GM12878 (cell line): Measurements from ENCODE around the gene FREM3. TPM values are rescaled to one million over a fixed set of nuclear protein-coding genes. Genes with fewer than 3 reads are reported as not detected.

Source experiments
- ATAC-seq: fragments of 200-7000 bp; cut with Tn5 transposase; 3 replicates; pipeline ENCODE4 v1.9.1; 2020; ENCODE audit warnings: mild to moderate bottlenecking, moderate library complexity
- BruUV-seq: library from RNA; stranded (reverse); fragments of 400-500 nt; replicated peaks from 2 replicates; lab custom pipeline; 2021; lab: Mats Ljungman, UMichigan
- CTCF ChIA-PET: fragments of 300-600 bp; sonication (Branson Sonifier 250); formaldehyde crosslinking; extraction: SDS; loops from one replicate; lab custom pipeline; 2021; ENCODE audit warnings: inconsistent platforms; lab: Yijun Ruan, JAX
- POLR2A ChIA-PET: fragments of 350-600 bp; formaldehyde crosslinking; extraction: SDS; loops from one replicate; lab custom pipeline; 2021; ENCODE audit warnings: inconsistent platforms; lab: Charles Lee
- RAD21 ChIA-PET: fragments of 300-600 bp; sonication (Branson Sonifier 250); formaldehyde crosslinking; loops from one replicate; lab custom pipeline; 2023; ENCODE audit warnings: antibody characterized with exemption; ENCODE audit not compliant: unreplicated experiment; lab: Charles Lee
- SMC1A ChIA-PET: fragments of 300-600 bp; sonication (Branson Sonifier 250); formaldehyde crosslinking; loops from one replicate; lab custom pipeline; 2023; ENCODE audit not compliant: unreplicated experiment, uncharacterized antibody; lab: Charles Lee
- DNase-seq: peaks from one replicate; pipeline ENCODE4 v3.0.0-alpha.2; 2011; ENCODE audit warnings: low read depth, low spot score
- FAIRE-seq: peaks from 3 replicates; lab custom pipeline; 2011; peaks lifted over from hg19 to GRCh38; lab: Jason Lieb, UNC
- H2AFZ ChIP-seq: 2 replicates; pipeline ENCODE4 v1.6.0; 2011; ENCODE audit warnings: low read depth, low read length, control low read depth; ENCODE audit not compliant: control insufficient read depth
- H3K27ac ChIP-seq: 2 replicates; pipeline ENCODE4 v1.5.1; 2011; ENCODE audit warnings: control low read depth; ENCODE audit not compliant: control insufficient read depth, insufficient read depth
- H3K27me3 ChIP-seq, 2 experiments: replicated peaks in 1 of 2; 2 replicates each; pipeline versions ENCODE4 v1.6.0 to v1.6.1; 2011; ENCODE audit warnings: low read length in 1 of 2; ENCODE audit not compliant: control insufficient read depth in 2 of 2, insufficient read depth in 2 of 2
- H3K36me3 ChIP-seq, 2 experiments: 2 replicates each; pipeline ENCODE4 v1.5.1; 2011; ENCODE audit warnings: low read length in 1 of 2; ENCODE audit not compliant: control insufficient read depth in 2 of 2, insufficient read depth in 2 of 2
- H3K4me1 ChIP-seq: 2 replicates; pipeline ENCODE4 v1.6.1; 2011; ENCODE audit warnings: mild to moderate bottlenecking, low read length, moderate library complexity, mixed read lengths; ENCODE audit not compliant: control insufficient read depth, insufficient read depth
- H3K4me2 ChIP-seq: 2 replicates; pipeline ENCODE4 v1.6.0; 2011; ENCODE audit warnings: control low read depth; ENCODE audit not compliant: control insufficient read depth, insufficient read depth
- H3K4me3 ChIP-seq: fragments of 200-600 bp; sonication (generic); 2 replicates; pipeline ENCODE4 v1.5.1; 2016
- H3K79me2 ChIP-seq: 2 replicates; pipeline ENCODE4 v1.6.0; 2011; ENCODE audit warnings: low read length; ENCODE audit not compliant: control insufficient read depth, insufficient read depth
- H3K9ac ChIP-seq: 2 replicates; pipeline ENCODE4 v1.8.0; 2011; ENCODE audit warnings: low read length, control low read depth, mixed read lengths; ENCODE audit not compliant: control insufficient read depth, insufficient read depth
- H3K9me3 ChIP-seq: replicated peaks from 3 replicates; pipeline ENCODE4 v1.5.1; 2011; ENCODE audit warnings: mild to moderate bottlenecking, low read length; ENCODE audit not compliant: control insufficient read depth, insufficient read depth
- H4K20me1 ChIP-seq: 2 replicates; pipeline ENCODE4 v1.6.0; 2011; ENCODE audit not compliant: control insufficient read depth, insufficient read depth
- BRCA1 ChIP-seq: IDR thresholded peaks from 2 replicates; pipeline ENCODE4 v1.6.1; 2011; ENCODE audit warnings: low read depth, low read length, improper control_type of control experiment
- CTCF ChIP-seq, 3 experiments: IDR thresholded peaks in 2 of 3; conservative IDR thresholded peaks in 1 of 3; 2 replicates each; pipeline ENCODE4 v1.5.1; 2011; ENCODE audit warnings: low read depth in 3 of 3, low read length in 3 of 3, mild to moderate bottlenecking in 3 of 3, control low read depth in 2 of 3, moderate library complexity in 2 of 3, inconsistent platforms in 1 of 3, mixed read lengths in 1 of 3; ENCODE audit not compliant: control insufficient read depth in 2 of 3, insufficient read depth in 1 of 3; ENCODE audit errors: extremely low read depth in 1 of 3
- E2F4 ChIP-seq: IDR thresholded peaks from 2 replicates; pipeline ENCODE4 v1.6.1; 2012; ENCODE audit warnings: low read depth, low read length, improper control_type of control experiment
- JUND ChIP-seq: IDR thresholded peaks from 2 replicates; pipeline ENCODE4 v1.6.1; 2012; ENCODE audit warnings: low read depth, mild to moderate bottlenecking, low read length, improper control_type of control experiment, moderate library complexity
- KAT2A ChIP-seq: conservative IDR thresholded peaks from 2 replicates; pipeline ENCODE4 v1.6.1; 2011; ENCODE audit warnings: low read depth, low read length; ENCODE audit not compliant: control insufficient read depth
- MLLT1 ChIP-seq: fragments of 450-650 bp; IDR thresholded peaks from 2 replicates; pipeline ENCODE4 v1.6.1; 2016; ENCODE audit warnings: mild to moderate bottlenecking
- NFIC ChIP-seq: IDR thresholded peaks from 2 replicates; pipeline ENCODE4 v1.6.1; 2012; ENCODE audit warnings: low read depth, mild to moderate bottlenecking, inconsistent platforms, low read length, moderate library complexity
- ZNF207 ChIP-seq: fragments of 450-650 bp; IDR thresholded peaks from 2 replicates; pipeline ENCODE4 v1.6.1; 2014; ENCODE audit warnings: antibody characterized with exemption, mild to moderate bottlenecking, borderline replicate concordance
- ZNF24 ChIP-seq: fragments of 450-650 bp; IDR thresholded peaks from 2 replicates; pipeline ENCODE4 v1.6.1; 2017; ENCODE audit warnings: antibody characterized with exemption, mild to moderate bottlenecking
- WGBS: methylation state at CpG from one replicate; pipeline ENCODE4 v1.1.6; 2016; ENCODE audit warnings: low lambda C conversion rate; ENCODE audit not compliant: insufficient replicate concordance, insufficient coverage; ENCODE audit errors: missing lambda C conversion rate; 5-methylcytosine and 5-hydroxymethylcytosine counted together
- in situ Hi-C: fragments of 300-500 bp; cut with MboI; formaldehyde crosslinking; loops from 9 replicates; pipeline ENCODE4 v1.14.3; 2018; ENCODE audit warnings: mixed read lengths
- intact Hi-C: fragments of 100-400 bp; cut with micrococcal nuclease; formaldehyde crosslinking; loops from one replicate; pipeline ENCODE4 v1.14.2; 2022; ENCODE audit not compliant: unreplicated experiment
- polyA plus RNA-seq, 11 experiments: library from polyadenylated mRNA; depleted of rRNA in 4 of 11; unstranded in 6 of 11; stranded (reverse) in 5 of 11; fragments of >200 nt; fragmentation: Nextera tagmentation in 4 of 11; fragmentation: Illumina TruSeq in 1 of 11; extraction: Ambion mirVana in 4 of 11; extraction: Trizol in 1 of 11; gene quantifications; 1 replicate in 1 of 11; 2 replicates in 10 of 11; pipeline versions ENCODE4 v1.2.1 to v1.2.3, GENCODE V29; 2011 to 2016; ENCODE audit warnings: inconsistent platforms in 2 of 11, missing spikeins in 2 of 11, low read depth in 1 of 11
- total RNA-seq, 4 experiments: library from RNA; depleted of rRNA in 3 of 4; stranded (reverse); fragments of >200 nt in 3 of 4; fragmentation: Illumina TruSeq in 1 of 4; extraction: Trizol in 1 of 4; gene quantifications; 2 replicates each; pipeline versions ENCODE4 v1.2.1 to v1.2.3, GENCODE V29; 2013 to 2021

Gene FREM3
- total and polyA plus RNA-seq, 10 of the 15 experiments (the other 5 are each of a cell fraction or from before 2014, with no cell fraction given), result not detected

- TF ChIP-seq E2F4, result no peak
- TF ChIP-seq NFIC, result no peak
- TF ChIP-seq, all 136 proteins: peak for 0
Measured at GRCh38 chr4:143585548-143585947, 114.9 kb downstream of the FREM3 start (continued).

- no peaks in the 10 kb centered on the region for H3K9me3 ChIP-seq
- TF ChIP-seq ZNF207 (no peak), CTCF (IDR thresholded peaks at IDR 0.05 in 2 of 3, conservative IDR thresholded peaks at IDR 0.05 in 1 of 3; ENCODE audit: control insufficient read depth in 2 of 3, extremely low read depth in 1 of 3, insufficient read depth in 1 of 3, low read depth in 3 of 3, low read length in 3 of 3) (peak in 1 of 3 experiments; percentile 5; a peak in 1 of 6 replicates), MLLT1 (no peak), JUND (no peak), ZNF24 (no peak), BRCA1 (no peak), KAT2A (no peak)
- TF ChIP-seq, all 136 proteins: peak for 1
- POLR2A ChIA-PET, result no interaction called here
- no peaks in the 10 kb centered on the region for H4K20me1 ChIP-seq
- CTCF ChIA-PET, result interaction anchor here (1.4 to 1.7 kb wide), 2 partner anchors 22 to 205 kb away, joined by 4 to 10 read pairs; no protein-coding TSS in a partner anchor
- no peak overlapping the region for H3K27ac ChIP-seq
- H3K4me1 ChIP-seq, result no peaks in the 10 kb centered on the region
- no peak overlapping the region for H2AFZ ChIP-seq
- no peak overlapping the region for H3K4me3 ChIP-seq
- no peak for DNase-seq
- no peaks in the 10 kb centered on the region for H3K27me3 ChIP-seq
- SMC1A ChIA-PET, result interaction anchor here (0.9 kb wide), 1 partner anchor 48 kb away, joined by 3 read pairs; no protein-coding TSS in a partner anchor
- no peak overlapping the region for H3K4me2 ChIP-seq
- H3K36me3 ChIP-seq, result no peaks in the 10 kb centered on the region
- in situ Hi-C loops (no loop called here), intact Hi-C loops (no loop called here)
- FAIRE-seq, result no peak
- 15% methylated on average over 3 of the region's 3 CpGs for WGBS
- RAD21 ChIA-PET, result interaction anchor here (1.6 kb wide), 1 partner anchor 23 kb away, joined by 3 read pairs; no protein-coding TSS in a partner anchor
- no peaks in the 10 kb centered on the region for H3K79me2 ChIP-seq
- no TSS peak for BruUV-seq
- no peak overlapping the region for H3K9ac ChIP-seq
- ATAC-seq, result no peak
Measured at GRCh38 chr4:143581331-143581946, 119.0 kb downstream of the FREM3 start.
